HG02763 (cell line): ENCODE data around the gene PACS1.
A peak's percentile ranks its signal among the peaks of the same experiment; 100 is the strongest.
"Not testable (repeated sequence)": the region's sequence is repeated elsewhere in the genome, so short reads cannot be mapped to it uniquely, and the experiment has no call there.

ENCODE experiments used
- ATAC-seq: cut with Tn5 transposase; IDR thresholded peaks from one replicate; pipeline ENCODE4 v1.9.1; 2021; ENCODE audit warnings: mild to moderate bottlenecking, moderate library complexity; ENCODE audit not compliant: unreplicated experiment

PACS1 gene

GRCh38 chr11:66106786-66107599, 36.9 kb downstream of the PACS1 start:
- no peak for ATAC-seq

GRCh38 chr11:66107600-66108510, 37.8 kb downstream of the PACS1 start:
- no peak for ATAC-seq

- no peak for ATAC-seq
These were observed 39.2 kb downstream of the PACS1 start for GRCh38 chr11:66109294-66109693.

GRCh38 chr11:66111158-66111557, 41.1 kb downstream of the PACS1 start:
- no peak for ATAC-seq

- no peak for ATAC-seq
These were observed 42.0 kb downstream of the PACS1 start for GRCh38 chr11:66112041-66112491.

- no peak for ATAC-seq
These were observed 42.8 kb downstream of the PACS1 start for GRCh38 chr11:66112601-66113499.

GRCh38 chr11:66114957-66115356, 44.9 kb downstream of the PACS1 start:
- not testable (repeated sequence) for ATAC-seq

GRCh38 chr11:66115638-66116301, 45.7 kb downstream of the PACS1 start:
- ATAC-seq, result peak; percentile 57

GRCh38 chr11:66116576-66117361, 46.7 kb downstream of the PACS1 start:
- ATAC-seq, result no peak

- no peak for ATAC-seq
These were observed 48.8 kb downstream of the PACS1 start for GRCh38 chr11:66118847-66119246.

GRCh38 chr11:66119348-66120133, 49.5 kb downstream of the PACS1 start:
- no peak for ATAC-seq

GRCh38 chr11:66121466-66121865, 51.4 kb downstream of the PACS1 start:
- no peak for ATAC-seq

GRCh38 chr11:66123902-66124301, 53.8 kb downstream of the PACS1 start:
- ATAC-seq, result no peak

- no peak for ATAC-seq
These were observed 54.5 kb downstream of the PACS1 start for GRCh38 chr11:66124564-66124963.

- ATAC-seq, result no peak
These were observed 56.0 kb downstream of the PACS1 start for GRCh38 chr11:66126064-66126463.

GRCh38 chr11:66126808-66127555, 56.9 kb downstream of the PACS1 start:
- ATAC-seq, result no peak

- ATAC-seq, result no peak
These were observed 60.9 kb downstream of the PACS1 start for GRCh38 chr11:66130978-66131377.
